Mucosa of descending colon (tissue), 3 donors: Measurements from ENCODE around the gene ABCC4. TPM values are rescaled to one million over a fixed set of nuclear protein-coding genes. Genes with fewer than 3 reads are reported as not detected.

Experiments used
- ATAC-seq: fragments of 200-7000 bp; cut with Tn5 transposase; one replicate; pipeline ENCODE4 v1.9.1; 2020; ENCODE audit warnings: mild to moderate bottlenecking, moderate library complexity
- DNase-seq, 3 donors: peaks; one replicate each; pipeline ENCODE4 v3.0.0-alpha.2; 2020
- H3K36me3 ChIP-seq: fragments of 200-600 bp; one replicate; pipeline ENCODE4 v1.8.0; 2021; ENCODE audit warnings: low read depth, mild to moderate bottlenecking
- H3K4me1 ChIP-seq: fragments of 200-600 bp; one replicate; pipeline ENCODE4 v1.8.0; 2021; ENCODE audit warnings: low read depth, mild to moderate bottlenecking
- H3K4me3 ChIP-seq: fragments of 200-600 bp; one replicate; pipeline ENCODE4 v1.8.0; 2021; ENCODE audit warnings: mild to moderate bottlenecking
- H3K9me3 ChIP-seq: fragments of 200-600 bp; one replicate; pipeline ENCODE4 v1.8.0; 2021; ENCODE audit warnings: mild to moderate bottlenecking
- intact Hi-C, 2 donors: fragments of 100-400 bp; cut with DNase I in 1 of 2; cut with micrococcal nuclease in 1 of 2; formaldehyde crosslinking; loops; one replicate each; pipeline versions ENCODE4 v1.11.0 to v1.11.1; 2022; cut with DNase I, micrococcal nuclease
- total RNA-seq, 3 donors: library from RNA; stranded (reverse); fragmentation: NEBNext Ultra II Directional in 2 of 3; extraction: Animal tissue kit (Norgen Biotek cat#: 25700) in 2 of 3; gene quantifications; one replicate each; pipeline versions ENCODE4 v1.2.1 to v1.2.4, GENCODE V29; 2021 to 2023
- TF ChIP-seq, protein P1 (sequence below): fragments of 200-600 bp; IDR thresholded peaks from one replicate; pipeline ENCODE4 v1.8.0; 2022; ENCODE audit warnings: antibody characterized with exemption, mild to moderate bottlenecking
- donor health status: DM: no; HTN: no; CAD: no; lungs with moderate emphysema.
- donor health status: DM: no; HTN: no; CAD: no.
- donor health status: DM: no; HTN: yes; CAD: no.

ABCC4 gene
- total RNA-seq, 3 donors from 2014 or later: 19.3 to 35.1 (median 30.2) TPM

- Histone ChIP-seq H3K4me3 (no peak overlapping the region), H3K4me1 (no peaks in the 10 kb centered on the region), H3K36me3 (no peaks in the 10 kb centered on the region), H3K9me3 (no peaks in the 10 kb centered on the region)
- TF ChIP-seq, protein P1, sequence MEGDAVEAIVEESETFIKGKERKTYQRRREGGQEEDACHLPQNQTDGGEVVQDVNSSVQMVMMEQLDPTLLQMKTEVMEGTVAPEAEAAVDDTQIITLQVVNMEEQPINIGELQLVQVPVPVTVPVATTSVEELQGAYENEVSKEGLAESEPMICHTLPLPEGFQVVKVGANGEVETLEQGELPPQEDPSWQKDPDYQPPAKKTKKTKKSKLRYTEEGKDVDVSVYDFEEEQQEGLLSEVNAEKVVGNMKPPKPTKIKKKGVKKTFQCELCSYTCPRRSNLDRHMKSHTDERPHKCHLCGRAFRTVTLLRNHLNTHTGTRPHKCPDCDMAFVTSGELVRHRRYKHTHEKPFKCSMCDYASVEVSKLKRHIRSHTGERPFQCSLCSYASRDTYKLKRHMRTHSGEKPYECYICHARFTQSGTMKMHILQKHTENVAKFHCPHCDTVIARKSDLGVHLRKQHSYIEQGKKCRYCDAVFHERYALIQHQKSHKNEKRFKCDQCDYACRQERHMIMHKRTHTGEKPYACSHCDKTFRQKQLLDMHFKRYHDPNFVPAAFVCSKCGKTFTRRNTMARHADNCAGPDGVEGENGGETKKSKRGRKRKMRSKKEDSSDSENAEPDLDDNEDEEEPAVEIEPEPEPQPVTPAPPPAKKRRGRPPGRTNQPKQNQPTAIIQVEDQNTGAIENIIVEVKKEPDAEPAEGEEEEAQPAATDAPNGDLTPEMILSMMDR: no peak
- no peak for ATAC-seq
- intact Hi-C loops: no loop called here
- no peak for DNase-seq
Observed at GRCh38 chr13:95120650-95121049, 180.6 kb downstream of the ABCC4 start.

- ATAC-seq: no peak
- no peaks in the 10 kb centered on the region for H3K9me3 ChIP-seq
- intact Hi-C loops: no loop called here
Observed at GRCh38 chr13:95118541-95119324, 182.5 kb downstream of the ABCC4 start.

GRCh38 chr13:95117092-95117491 is 184.2 kb downstream of the ABCC4 start:
- no peaks in the 10 kb centered on the region for H3K36me3 ChIP-seq
- no peaks in the 10 kb centered on the region for H3K9me3 ChIP-seq
- H3K4me1 ChIP-seq: no peaks in the 10 kb centered on the region
- intact Hi-C loops: no loop called here
- TF ChIP-seq, protein P1: no peak
- DNase-seq (no peak), ATAC-seq (no peak)
- H3K4me3 ChIP-seq: no peak overlapping the region

More at GRCh38 chr13:95118541-95119324, 182.5 kb downstream of the ABCC4 start:
- Histone ChIP-seq H3K4me1 (no peaks in the 10 kb centered on the region), H3K36me3 (no peaks in the 10 kb centered on the region), H3K4me3 (no peak overlapping the region)
- TF ChIP-seq, protein P1: no peak
- no peak for DNase-seq

DNA sequence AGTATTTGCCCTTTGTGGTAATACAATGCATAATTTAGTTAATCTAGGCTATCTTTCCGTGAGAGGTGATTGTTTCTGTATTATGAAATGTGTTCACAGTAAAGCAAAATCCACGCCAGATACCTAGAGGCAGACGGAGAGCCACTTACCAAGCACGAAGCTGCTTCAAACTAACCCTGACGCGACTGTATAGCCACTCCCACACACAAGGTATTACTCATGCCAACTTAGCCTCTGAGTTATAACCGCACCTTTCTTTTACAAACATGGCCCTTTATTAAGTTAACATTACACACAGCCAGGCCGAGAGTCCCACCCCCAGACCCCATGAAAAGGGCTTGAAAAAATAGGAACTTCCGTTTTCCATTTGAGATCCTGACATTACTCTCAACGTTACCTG is 185.7 kb downstream of the ABCC4 start:
- intact Hi-C loops: no loop called here
- Histone ChIP-seq H3K4me1 (no peaks in the 10 kb centered on the region), H3K36me3 (no peaks in the 10 kb centered on the region), H3K9me3 (no peaks in the 10 kb centered on the region), H3K4me3 (no peak overlapping the region)
- ATAC-seq: peak; percentile 84
- DNase-seq: no peak
- TF ChIP-seq, protein P1: no peak

GRCh38 chr13:95113601-95114000 is 187.7 kb downstream of the ABCC4 start:
- Histone ChIP-seq H3K4me3 (no peak overlapping the region), H3K9me3 (no peaks in the 10 kb centered on the region), H3K4me1 (no peaks in the 10 kb centered on the region), H3K36me3 (no peaks in the 10 kb centered on the region)
- intact Hi-C loops: no loop called here
- ATAC-seq (no peak), DNase-seq (no peak)
- TF ChIP-seq, protein P1: no peak
